Astrocyte (in vitro differentiated cells and primary cell): ENCODE measurements around the gene LYSMD3.

Experiments
- EZH2 ChIP-seq: IDR thresholded peaks from 2 replicates; pipeline ENCODE4 v1.6.1; 2012; ENCODE audit warnings: mild to moderate bottlenecking, low read length, inconsistent platforms; ENCODE audit not compliant: insufficient read depth
- TF ChIP-seq, protein P1 (sequence below): IDR thresholded peaks from 2 replicates; pipeline ENCODE4 v1.5.1; 2011; ENCODE audit warnings: low read depth, mild to moderate bottlenecking, inconsistent platforms, low read length, moderate library complexity; ENCODE audit not compliant: insufficient read depth

DNA sequence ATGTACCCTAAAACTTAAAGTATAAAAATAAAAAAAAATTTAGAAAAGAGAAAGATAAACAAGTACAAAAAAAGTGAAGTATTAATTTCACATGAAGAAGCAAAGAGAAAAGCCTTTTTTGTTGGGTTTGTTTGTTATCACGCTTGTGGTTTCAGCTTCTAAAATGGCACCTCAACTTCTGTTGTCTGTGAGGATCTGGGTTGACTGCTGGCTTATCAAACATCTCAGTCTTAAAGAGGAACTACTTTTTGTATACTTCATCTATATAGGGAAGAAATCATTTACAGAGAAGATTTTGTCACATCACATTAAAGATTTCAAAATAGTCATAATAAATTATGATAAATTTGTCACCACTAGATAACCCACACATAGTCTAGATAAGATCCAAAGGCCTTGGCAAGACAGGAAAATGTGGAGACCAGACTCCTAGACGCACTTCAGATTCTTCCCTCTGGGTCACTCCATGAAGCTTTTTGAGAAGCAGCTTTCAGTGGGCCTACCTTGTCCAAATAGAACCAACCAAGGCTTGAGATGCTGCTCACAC is 20.4 kb upstream of the LYSMD3 start:
- TF ChIP-seq EZH2 = no peak
- TF ChIP-seq, protein P1, sequence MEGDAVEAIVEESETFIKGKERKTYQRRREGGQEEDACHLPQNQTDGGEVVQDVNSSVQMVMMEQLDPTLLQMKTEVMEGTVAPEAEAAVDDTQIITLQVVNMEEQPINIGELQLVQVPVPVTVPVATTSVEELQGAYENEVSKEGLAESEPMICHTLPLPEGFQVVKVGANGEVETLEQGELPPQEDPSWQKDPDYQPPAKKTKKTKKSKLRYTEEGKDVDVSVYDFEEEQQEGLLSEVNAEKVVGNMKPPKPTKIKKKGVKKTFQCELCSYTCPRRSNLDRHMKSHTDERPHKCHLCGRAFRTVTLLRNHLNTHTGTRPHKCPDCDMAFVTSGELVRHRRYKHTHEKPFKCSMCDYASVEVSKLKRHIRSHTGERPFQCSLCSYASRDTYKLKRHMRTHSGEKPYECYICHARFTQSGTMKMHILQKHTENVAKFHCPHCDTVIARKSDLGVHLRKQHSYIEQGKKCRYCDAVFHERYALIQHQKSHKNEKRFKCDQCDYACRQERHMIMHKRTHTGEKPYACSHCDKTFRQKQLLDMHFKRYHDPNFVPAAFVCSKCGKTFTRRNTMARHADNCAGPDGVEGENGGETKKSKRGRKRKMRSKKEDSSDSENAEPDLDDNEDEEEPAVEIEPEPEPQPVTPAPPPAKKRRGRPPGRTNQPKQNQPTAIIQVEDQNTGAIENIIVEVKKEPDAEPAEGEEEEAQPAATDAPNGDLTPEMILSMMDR = no peak
